Transverse colon (tissue), 4 donors: ENCODE measurements around the gene KLK6.

ENCODE experiments used
- CTCF ChIP-seq, 5 experiments: fragments of 200-600 bp in 3 of 5; fragments of 450-650 bp in 2 of 5; sonication (generic) in 3 of 5; IDR thresholded peaks; 1 replicate in 2 of 5; 2 replicates in 3 of 5; pipeline ENCODE4 v1.5.1; 2016 to 2017; ENCODE audit warnings: antibody characterized with exemption in 5 of 5, inconsistent platforms in 3 of 5, mild to moderate bottlenecking in 2 of 5, moderate library complexity in 1 of 5
- POLR2A ChIP-seq: fragments of 450-650 bp; IDR thresholded peaks from one replicate; pipeline ENCODE4 v1.6.1; 2016; ENCODE audit warnings: antibody characterized with exemption, mild to moderate bottlenecking, moderate library complexity
- POLR2AphosphoS5 ChIP-seq, 3 donors: sonication (generic); formaldehyde crosslinking; IDR thresholded peaks; one replicate each; pipeline ENCODE4 v1.6.1; 2016; ENCODE audit warnings: antibody characterized with exemption in 3 of 3

- TF ChIP-seq CTCF (IDR thresholded peaks at IDR 0.05): no peak
- TF ChIP-seq POLR2A: no peak
- TF ChIP-seq POLR2AphosphoS5 (IDR thresholded peaks at IDR 0.05): no peak
Measured at GRCh38 chr19:50943074-50943828, 26.1 kb downstream of the KLK6 start.
